Right lobe of liver (tissue), 4 donors: ENCODE measurements around the gene OR11H12.
"Not testable (repeated sequence)": the region's sequence is repeated elsewhere in the genome, so short reads cannot be mapped to it uniquely, and the experiment has no call there.

ENCODE experiments used
- CTCF ChIP-seq, 4 donors: fragments of 200-600 bp in 3 of 4; fragments of 450-650 bp in 1 of 4; IDR thresholded peaks; one replicate each; pipeline versions ENCODE4 v1.5.1 to v1.8.0; 2016 to 2022; ENCODE audit warnings: antibody characterized with exemption in 4 of 4, mild to moderate bottlenecking in 2 of 4
- POLR2A ChIP-seq: fragments of 450-650 bp; IDR thresholded peaks from one replicate; pipeline ENCODE4 v1.6.1; 2017; ENCODE audit warnings: antibody characterized with exemption, mild to moderate bottlenecking
- donor health status: DM: no; HTN: no; CAD: no.
- donor health status: DM: no; HTN: no; CAD: no.
- donor health status: DM: no; HTN: yes; CAD: no.

- not testable (repeated sequence) for TF ChIP-seq POLR2A; CTCF (IDR thresholded peaks at IDR 0.05)
These were observed at the start of gene OR11H12 for GRCh38 chr14:18600817-18601216.
